ENCODE data around the gene SLC22A2. TPM values are rescaled to one million over a fixed set of nuclear protein-coding genes. Genes with fewer than 3 reads are reported as not detected.

Gene SLC22A2
- total and polyA plus RNA-seq, 2 donors (not counting 3 experiments of a cell fraction or from before 2014, with no cell fraction given) = not detected

GRCh38 chr6:160238761-160239751 is 19.6 kb downstream of the SLC22A2 start:
- ChIA-PET CTCF (no interaction called here), POLR2A (no interaction called here)
- no peaks in the 10 kb centered on the region for H3K9me3 ChIP-seq (replicated peaks; ENCODE audit: control insufficient read depth, insufficient read depth, low read length)
- no peaks in the 10 kb centered on the region for H3K36me3 ChIP-seq (ENCODE audit: control insufficient read depth in 2 of 2, extremely low read depth in 1 of 2, insufficient read depth in 2 of 2, low read length in 2 of 2)
- no peak for TF ChIP-seq MYC (IDR thresholded peaks at IDR 0.05; ENCODE audit: low read depth, low read length)
- TF ChIP-seq JUN (IDR thresholded peaks at IDR 0.05; ENCODE audit: borderline replicate concordance, insufficient read depth, insufficient read length, low read depth) = no peak
- no peaks in the 10 kb centered on the region for H4K20me1 ChIP-seq (replicated peaks; ENCODE audit: control insufficient read depth, extremely low read depth, insufficient read depth, low read length)
- H3K27ac ChIP-seq (ENCODE audit: insufficient read depth, low read depth, low read length) = no peak overlapping the region
- H2AFZ ChIP-seq (ENCODE audit: low read depth, low read length) = no peak overlapping the region
- no TSS peak for BruUV-seq (replicated peaks)
- no peaks in the 10 kb centered on the region for H3K27me3 ChIP-seq (ENCODE audit: control insufficient read depth in 2 of 2, insufficient read depth in 2 of 2, low read length in 2 of 2)
- no peak for DNase-seq (ENCODE audit: low read depth, low spot score)
- H3K4me1 ChIP-seq (ENCODE audit: control insufficient read depth, extremely low read depth, insufficient read depth, low read length) = no peaks in the 10 kb centered on the region
- dilution Hi-C loops (cut with MboI; ENCODE audit: extremely low pct_ligation_motif_present, low sequenced_read_pairs) (no loop called here), intact Hi-C loops (cut with micrococcal nuclease) (no loop called here)
- no peak overlapping the region for H3K4me2 ChIP-seq (ENCODE audit: insufficient read depth, low read length)
- H3K9me1 ChIP-seq (replicated peaks; ENCODE audit: control insufficient read depth, extremely low read depth, insufficient read depth, low read length) = no peaks in the 10 kb centered on the region
- no peak overlapping the region for H3K4me3 ChIP-seq (replicated peaks in 1 of 3; ENCODE audit: insufficient read depth in 1 of 3, low read depth in 1 of 3, low read length in 3 of 3)
- no peak overlapping the region for H3K9ac ChIP-seq (replicated peaks; ENCODE audit: extremely low read depth, insufficient read depth, low read length)
- H3K79me2 ChIP-seq (ENCODE audit: control insufficient read depth, insufficient read depth, low read length) = no peaks in the 10 kb centered on the region
- FAIRE-seq = no peak

- Histone ChIP-seq H3K9ac (replicated peaks; ENCODE audit: extremely low read depth, insufficient read depth, low read length) (no peak overlapping the region), H3K4me1 (ENCODE audit: control insufficient read depth, extremely low read depth, insufficient read depth, low read length) (no peaks in the 10 kb centered on the region), H3K27me3 (ENCODE audit: control insufficient read depth in 2 of 2, insufficient read depth in 2 of 2, low read length in 2 of 2) (no peaks in the 10 kb centered on the region), H3K9me1 (replicated peaks; ENCODE audit: control insufficient read depth, extremely low read depth, insufficient read depth, low read length) (no peaks in the 10 kb centered on the region), H3K4me3 (replicated peaks in 1 of 3; ENCODE audit: insufficient read depth in 1 of 3, low read depth in 1 of 3, low read length in 3 of 3) (no peak overlapping the region), H4K20me1 (replicated peaks; ENCODE audit: control insufficient read depth, extremely low read depth, insufficient read depth, low read length) (no peaks in the 10 kb centered on the region), H3K27ac (ENCODE audit: insufficient read depth, low read depth, low read length) (no peak overlapping the region), H2AFZ (ENCODE audit: low read depth, low read length) (no peak overlapping the region), H3K4me2 (ENCODE audit: insufficient read depth, low read length) (no peak overlapping the region), H3K9me3 (replicated peaks; ENCODE audit: control insufficient read depth, insufficient read depth, low read length) (no peaks in the 10 kb centered on the region), H3K79me2 (ENCODE audit: control insufficient read depth, insufficient read depth, low read length) (no peaks in the 10 kb centered on the region), H3K36me3 (ENCODE audit: control insufficient read depth in 2 of 2, extremely low read depth in 1 of 2, insufficient read depth in 2 of 2, low read length in 2 of 2) (no peaks in the 10 kb centered on the region)
- FAIRE-seq = no peak
- BruUV-seq (replicated peaks) = no TSS peak
- no peak for TF ChIP-seq CTCF (IDR thresholded peaks at IDR 0.05; ENCODE audit: extremely low read depth in 1 of 2, insufficient read depth in 1 of 2, low read depth in 1 of 2, low read length in 2 of 2)
- TF ChIP-seq EZH2 (IDR thresholded peaks at IDR 0.05; ENCODE audit: borderline replicate concordance, low read depth, low read length, severe bottlenecking) = no peak
- TF ChIP-seq MYC (IDR thresholded peaks at IDR 0.05; ENCODE audit: low read depth, low read length) = no peak
- TF ChIP-seq GATA2 (IDR thresholded peaks at IDR 0.05; ENCODE audit: insufficient read depth, insufficient read length, low read depth, low read length) = no peak
- no peak for TF ChIP-seq MAX (IDR thresholded peaks at IDR 0.05; ENCODE audit: insufficient read depth, insufficient read length)
- TF ChIP-seq FOS (IDR thresholded peaks at IDR 0.05; ENCODE audit: borderline replicate concordance, insufficient read depth, low read length) = no peak
- TF ChIP-seq POLR2AphosphoS5 (IDR thresholded peaks at IDR 0.05; ENCODE audit: insufficient read depth, low read depth, low read length) = no peak
- TF ChIP-seq POLR2A (IDR thresholded peaks at IDR 0.05; ENCODE audit: low read depth, low read length) = no peak
- no peak for TF ChIP-seq JUN (IDR thresholded peaks at IDR 0.05; ENCODE audit: borderline replicate concordance, insufficient read depth, insufficient read length, low read depth)
- CTCF ChIA-PET = no interaction called here
- dilution Hi-C loops (cut with MboI; ENCODE audit: extremely low pct_ligation_motif_present, low sequenced_read_pairs) = no loop called here
- POLR2A ChIA-PET = no interaction called here
- intact Hi-C loops (cut with micrococcal nuclease) = no loop called here
- no peak for DNase-seq (ENCODE audit: low read depth, low spot score)
Measured at GRCh38 chr6:160238278-160238711, 20.3 kb downstream of the SLC22A2 start.

All from endothelial cell of umbilical vein (primary cell).